ENCODE measurements around the gene CATSPERD.
"Not testable (repeated sequence)": the region's sequence is repeated elsewhere in the genome, so short reads cannot be mapped to it uniquely, and the experiment has no call there.

Gene CATSPERD

GRCh38 chr19:5686647-5687359, 33.6 kb upstream of the CATSPERD start:
- DNase-seq (ENCODE audit: low spot score), result peak; percentile 96

- DNase-seq (ENCODE audit: low spot score), result no peak
Observed at GRCh38 chr19:5687360-5688198, 32.9 kb upstream of the CATSPERD start.

GRCh38 chr19:5688262-5688881, 32.1 kb upstream of the CATSPERD start:
- DNase-seq (ENCODE audit: low spot score), result not testable (repeated sequence)

GRCh38 chr19:5690125-5690954, 30.1 kb upstream of the CATSPERD start, which contains the start of gene RPL36:
RPL36 (plus strand) TSS chr19:5690295; CDS start chr19:5690508, 213 bp downstream.
- peak; percentile 98 for DNase-seq (ENCODE audit: low spot score)

GRCh38 chr19:5690955-5691821, 29.2 kb upstream of the CATSPERD start:
- peak; percentile 15 for DNase-seq (ENCODE audit: low spot score)

GRCh38 chr19:5691822-5692722, 28.4 kb upstream of the CATSPERD start:
- DNase-seq (ENCODE audit: low spot score), result no peak

- DNase-seq (ENCODE audit: low spot score), result no peak
Observed at GRCh38 chr19:5692723-5693194, 27.7 kb upstream of the CATSPERD start.

- no peak for DNase-seq (ENCODE audit: low spot score)
Observed at GRCh38 chr19:5693195-5694166, 27.0 kb upstream of the CATSPERD start.

GRCh38 chr19:5694167-5694955, 26.1 kb upstream of the CATSPERD start:
- DNase-seq (ENCODE audit: low spot score), result no peak

- no peak for DNase-seq (ENCODE audit: low spot score)
Observed at GRCh38 chr19:5694956-5695648, 25.3 kb upstream of the CATSPERD start.

- DNase-seq (ENCODE audit: low spot score), result no peak
Observed at GRCh38 chr19:5695649-5696195, 24.7 kb upstream of the CATSPERD start.

- DNase-seq (ENCODE audit: low spot score), result no peak
Observed at GRCh38 chr19:5696196-5697021, 24.0 kb upstream of the CATSPERD start.

GRCh38 chr19:5697022-5697889, 23.2 kb upstream of the CATSPERD start:
- DNase-seq (ENCODE audit: low spot score), result no peak

- DNase-seq (ENCODE audit: low spot score), result no peak
Observed at GRCh38 chr19:5697890-5698634, 22.4 kb upstream of the CATSPERD start.

Data from CD4-positive, alpha-beta T cell treated with Interleukin-15 for 4 hours (primary cell).